ENCODE measurements around the gene SLC25A25.
A peak's percentile ranks its signal among the peaks of the same experiment; 100 is the strongest.
"Not testable (repeated sequence)": the region's sequence is repeated elsewhere in the genome, so short reads cannot be mapped to it uniquely, and the experiment has no call there.

Gene SLC25A25

GRCh38 chr9:128066713-128067644 is 1.1 kb upstream of the SLC25A25 start, which contains the start of gene NAIF1:
Gene NAIF1, minus strand, starts transcription at chr9:128067320. Its CDS starts 219 bp downstream, at chr9:128067101.
- TF ChIP-seq CTCF (IDR thresholded peaks at IDR 0.05; ENCODE audit: low read length, missing control alignments): no peak
- peak within 1 kb of the TSS; percentile 78 for H3K4me3 ChIP-seq (replicated peaks; ENCODE audit: low read depth, low read length)
- peak; percentile 100 for DNase-seq (ENCODE audit: low read depth)

DNA sequence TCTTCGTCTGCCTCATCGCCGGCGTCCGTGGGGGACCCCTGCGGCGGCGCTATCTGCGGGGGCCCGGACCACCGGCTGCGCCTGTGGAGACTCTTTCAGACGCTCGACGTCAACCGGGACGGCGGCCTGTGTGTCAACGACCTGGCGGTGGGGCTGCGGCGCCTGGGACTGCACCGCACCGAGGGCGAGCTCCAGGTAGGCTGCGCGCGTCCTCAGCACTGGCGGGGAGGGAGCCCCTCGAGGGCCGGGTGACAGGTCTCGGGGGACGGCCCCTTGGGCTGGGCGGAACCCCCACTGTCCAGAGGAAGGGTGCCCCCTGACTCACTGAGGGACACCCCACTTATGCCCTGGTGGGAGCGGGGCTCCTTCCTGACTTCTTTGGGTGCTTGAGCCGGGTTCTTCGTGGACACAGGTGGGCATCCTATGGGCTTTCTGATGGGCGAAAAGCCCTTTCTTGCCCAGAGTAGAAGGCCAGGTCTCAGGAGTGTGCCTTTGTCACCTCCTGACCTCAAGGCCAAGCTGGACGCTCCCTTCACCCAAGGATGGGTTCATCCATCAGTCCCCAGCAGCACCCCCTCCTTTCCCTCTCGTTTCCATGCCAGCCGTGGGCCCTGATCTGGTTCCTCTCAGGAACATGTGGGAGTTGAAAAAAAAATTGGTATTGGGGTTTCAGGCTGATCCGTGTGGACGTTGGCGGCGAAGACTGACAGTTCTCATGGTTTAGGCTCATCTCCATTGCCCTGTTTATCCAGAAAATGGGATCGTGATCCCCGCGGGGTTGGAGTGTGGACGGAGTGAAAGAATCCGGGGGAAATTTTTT is 564 bp downstream of the SLC25A25 start:
- TF ChIP-seq CTCF (IDR thresholded peaks at IDR 0.05; ENCODE audit: low read length, missing control alignments): no peak
- no peak for DNase-seq (ENCODE audit: low read depth)
- H3K4me3 ChIP-seq (replicated peaks; ENCODE audit: low read depth, low read length): peak overlapping the region; percentile 78

- TF ChIP-seq CTCF (IDR thresholded peaks at IDR 0.05; ENCODE audit: low read length, missing control alignments): no peak
- no peak overlapping the region for H3K4me3 ChIP-seq (replicated peaks; ENCODE audit: low read depth, low read length)
- DNase-seq (ENCODE audit: low read depth): no peak
Observed at GRCh38 chr9:128070874-128071273, 2.8 kb downstream of the SLC25A25 start.

GRCh38 chr9:128071475-128071874 is 3.4 kb downstream of the SLC25A25 start:
- not testable (repeated sequence) for H3K4me3 ChIP-seq (replicated peaks; ENCODE audit: low read depth, low read length)

GRCh38 chr9:128072144-128073021 is 4.4 kb downstream of the SLC25A25 start:
- no peak for TF ChIP-seq CTCF (IDR thresholded peaks at IDR 0.05; ENCODE audit: low read length, missing control alignments)
- H3K4me3 ChIP-seq (replicated peaks; ENCODE audit: low read depth, low read length): peak overlapping the region; percentile 4
- DNase-seq (ENCODE audit: low read depth): peak; percentile 89

More at GRCh38 chr9:128071475-128071874, 3.4 kb downstream of the SLC25A25 start:
- not testable (repeated sequence) for DNase-seq (ENCODE audit: low read depth)

- DNase-seq (ENCODE audit: low read depth): no peak
- no peak overlapping the region for H3K4me3 ChIP-seq (replicated peaks; ENCODE audit: low read depth, low read length)
- TF ChIP-seq CTCF (IDR thresholded peaks at IDR 0.05; ENCODE audit: low read length, missing control alignments): no peak
Observed at GRCh38 chr9:128073253-128073886, 5.3 kb downstream of the SLC25A25 start.

All from fibroblast of pulmonary artery (primary cell).